Cortex of kidney (tissue), 1 donor: ENCODE results near the gene SLC1A5.

Experiments used
- DNase-seq: peaks from one replicate; lab custom pipeline; 2025; lab: John Stamatoyannopoulos, UW

The SLC1A5 gene

DNA sequence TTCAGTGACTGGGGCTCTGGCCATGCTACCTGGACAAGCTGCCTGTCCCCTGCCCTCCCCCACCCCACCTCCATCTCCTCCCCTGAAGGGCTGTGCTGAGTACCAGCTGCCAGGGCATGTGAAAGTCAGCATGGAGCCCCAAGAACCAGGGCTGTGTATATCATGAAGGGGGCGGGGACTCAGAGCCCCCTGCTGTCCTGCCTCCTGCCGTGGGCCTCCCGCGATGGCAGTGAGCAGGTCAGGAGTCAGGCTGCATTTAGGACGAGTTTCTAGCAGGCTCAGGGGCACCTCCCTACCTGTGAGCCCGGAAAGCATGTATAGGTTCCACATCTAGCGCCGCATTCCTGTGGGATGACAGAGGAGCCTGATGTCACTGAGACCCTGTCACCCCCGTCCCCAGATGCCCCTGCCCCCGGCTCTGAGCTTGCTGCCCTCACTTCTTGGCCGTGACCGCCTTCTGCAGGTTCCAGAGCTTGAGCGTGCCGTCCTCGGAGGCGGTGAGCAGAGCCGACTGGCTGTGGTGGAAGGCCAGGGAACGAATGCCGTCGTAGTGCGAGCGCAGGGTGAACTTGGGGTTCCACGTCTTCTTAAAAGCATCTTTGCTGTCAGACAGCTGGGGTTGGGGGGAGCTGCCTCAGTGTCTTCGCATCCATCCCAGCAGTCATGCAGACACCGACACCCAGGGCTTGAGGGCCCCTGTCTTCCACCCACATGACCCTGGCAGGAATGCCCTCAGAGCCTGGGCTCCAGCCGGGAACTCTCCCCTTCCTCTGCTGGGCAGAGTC lies 63.2 kb downstream of the SLC1A5 start:
- no peak for DNase-seq
